Nephron progenitor cell (in vitro differentiated cells): ENCODE results near the gene LHPP.

Experiments
- DNase-seq: peaks from one replicate; pipeline ENCODE4 v3.0.0; 2021
- H3K27ac Mint-ChIP-seq: 2 replicates; pipeline ENCODE4 v1.8.0; 2021; ENCODE audit warnings: mild to moderate bottlenecking, moderate library complexity, mixed read lengths
- H3K27me3 Mint-ChIP-seq: 2 replicates; pipeline ENCODE4 v1.8.0; 2021; ENCODE audit warnings: mild to moderate bottlenecking, low read depth, mixed read lengths; ENCODE audit not compliant: poor library complexity
- H3K36me3 Mint-ChIP-seq: 2 replicates; pipeline ENCODE4 v1.8.0; 2021; ENCODE audit warnings: low read depth, mixed read lengths
- H3K4me1 Mint-ChIP-seq: 2 replicates; pipeline ENCODE4 v1.8.0; 2021; ENCODE audit warnings: mixed read lengths
- H3K4me3 Mint-ChIP-seq: 2 replicates; pipeline ENCODE4 v1.8.0; 2021; ENCODE audit warnings: mild to moderate bottlenecking, moderate library complexity, mixed read lengths
- H3K9me3 Mint-ChIP-seq: 2 replicates; pipeline ENCODE4 v1.8.0; 2021; ENCODE audit warnings: mild to moderate bottlenecking, moderate library complexity, mixed read lengths
- TF ChIP-seq, protein P1 (sequence below): fragments of 200-600 bp; sonication (generic); IDR thresholded peaks from 2 replicates; pipeline ENCODE4 v1.5.0; 2021; ENCODE audit warnings: antibody characterized with exemption

Gene LHPP

DNA sequence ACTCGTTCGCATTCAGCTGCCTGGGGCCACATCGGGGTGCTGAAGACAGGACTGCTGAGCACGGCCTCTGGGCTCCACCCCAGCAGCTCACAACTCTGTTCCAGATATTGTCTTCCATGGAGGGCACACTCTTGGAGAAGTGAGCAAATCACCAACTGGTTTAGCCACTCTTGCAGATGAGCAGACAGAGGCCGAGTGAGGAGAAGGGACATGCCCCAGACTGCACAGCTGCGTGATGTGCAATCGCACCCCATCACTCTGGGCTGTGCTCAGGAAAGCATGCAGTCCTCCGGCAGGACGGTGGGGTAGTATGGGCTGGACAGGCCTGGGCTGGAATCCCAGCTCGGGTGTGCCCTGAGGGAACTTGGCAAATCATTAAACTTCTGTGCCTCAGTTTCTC lies 170.9 kb downstream of the LHPP start:
- H3K4me1 Mint-ChIP-seq: peaks cover 48% of the 10 kb centered on the region
- H3K4me3 Mint-ChIP-seq: no peak overlapping the region
- H3K27ac Mint-ChIP-seq: no peak overlapping the region
- TF ChIP-seq, protein P1, sequence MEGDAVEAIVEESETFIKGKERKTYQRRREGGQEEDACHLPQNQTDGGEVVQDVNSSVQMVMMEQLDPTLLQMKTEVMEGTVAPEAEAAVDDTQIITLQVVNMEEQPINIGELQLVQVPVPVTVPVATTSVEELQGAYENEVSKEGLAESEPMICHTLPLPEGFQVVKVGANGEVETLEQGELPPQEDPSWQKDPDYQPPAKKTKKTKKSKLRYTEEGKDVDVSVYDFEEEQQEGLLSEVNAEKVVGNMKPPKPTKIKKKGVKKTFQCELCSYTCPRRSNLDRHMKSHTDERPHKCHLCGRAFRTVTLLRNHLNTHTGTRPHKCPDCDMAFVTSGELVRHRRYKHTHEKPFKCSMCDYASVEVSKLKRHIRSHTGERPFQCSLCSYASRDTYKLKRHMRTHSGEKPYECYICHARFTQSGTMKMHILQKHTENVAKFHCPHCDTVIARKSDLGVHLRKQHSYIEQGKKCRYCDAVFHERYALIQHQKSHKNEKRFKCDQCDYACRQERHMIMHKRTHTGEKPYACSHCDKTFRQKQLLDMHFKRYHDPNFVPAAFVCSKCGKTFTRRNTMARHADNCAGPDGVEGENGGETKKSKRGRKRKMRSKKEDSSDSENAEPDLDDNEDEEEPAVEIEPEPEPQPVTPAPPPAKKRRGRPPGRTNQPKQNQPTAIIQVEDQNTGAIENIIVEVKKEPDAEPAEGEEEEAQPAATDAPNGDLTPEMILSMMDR: no peak
- H3K9me3 Mint-ChIP-seq: peaks cover 14% of the 10 kb centered on the region
- no peak for DNase-seq
- H3K36me3 Mint-ChIP-seq: peaks cover 34% of the 10 kb centered on the region
- peaks cover 7% of the 10 kb centered on the region for H3K27me3 Mint-ChIP-seq

DNA sequence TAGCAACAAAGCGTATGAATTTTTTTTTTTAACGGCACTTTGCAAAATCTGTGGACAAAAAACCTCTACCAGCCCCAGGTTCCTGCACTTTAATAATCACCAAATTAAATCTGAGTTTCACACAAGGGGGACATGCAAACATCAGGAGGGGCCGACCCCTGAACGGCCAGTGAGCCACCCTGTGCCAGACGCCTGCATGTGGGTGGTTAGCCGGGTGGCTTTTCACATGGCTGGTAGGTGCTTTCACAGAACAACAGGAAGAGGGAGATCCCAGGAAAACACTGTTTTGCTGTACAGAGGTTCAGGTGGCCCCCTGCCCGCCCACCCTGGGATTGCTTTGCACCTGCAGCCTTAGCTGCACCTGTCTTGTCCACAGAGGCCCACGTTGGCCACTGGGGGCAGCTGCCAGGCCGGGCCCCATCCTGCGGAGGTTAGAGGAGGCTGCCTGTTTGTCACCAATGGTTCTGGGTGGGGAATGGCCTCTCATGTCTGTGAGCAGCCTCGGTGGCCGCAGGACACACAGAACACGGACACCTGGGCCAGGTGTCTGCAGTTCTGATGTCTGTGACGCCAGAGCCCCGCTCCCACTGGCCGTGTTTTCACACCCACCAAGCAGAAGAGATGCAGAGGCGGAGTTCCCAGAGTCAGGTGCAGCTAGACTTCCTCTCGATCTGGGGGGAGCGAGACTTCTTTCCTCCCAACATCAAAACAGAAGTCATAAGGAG lies 174.8 kb downstream of the LHPP start:
- TF ChIP-seq, protein P1: no peak
- Mint-ChIP-seq H3K4me3 (no peak overlapping the region), H3K4me1 (peaks cover 49% of the 10 kb centered on the region), H3K27ac (no peak overlapping the region), H3K27me3 (peaks cover 3% of the 10 kb centered on the region), H3K36me3 (peaks cover 36% of the 10 kb centered on the region), H3K9me3 (peaks cover 14% of the 10 kb centered on the region)
- no peak for DNase-seq

DNA sequence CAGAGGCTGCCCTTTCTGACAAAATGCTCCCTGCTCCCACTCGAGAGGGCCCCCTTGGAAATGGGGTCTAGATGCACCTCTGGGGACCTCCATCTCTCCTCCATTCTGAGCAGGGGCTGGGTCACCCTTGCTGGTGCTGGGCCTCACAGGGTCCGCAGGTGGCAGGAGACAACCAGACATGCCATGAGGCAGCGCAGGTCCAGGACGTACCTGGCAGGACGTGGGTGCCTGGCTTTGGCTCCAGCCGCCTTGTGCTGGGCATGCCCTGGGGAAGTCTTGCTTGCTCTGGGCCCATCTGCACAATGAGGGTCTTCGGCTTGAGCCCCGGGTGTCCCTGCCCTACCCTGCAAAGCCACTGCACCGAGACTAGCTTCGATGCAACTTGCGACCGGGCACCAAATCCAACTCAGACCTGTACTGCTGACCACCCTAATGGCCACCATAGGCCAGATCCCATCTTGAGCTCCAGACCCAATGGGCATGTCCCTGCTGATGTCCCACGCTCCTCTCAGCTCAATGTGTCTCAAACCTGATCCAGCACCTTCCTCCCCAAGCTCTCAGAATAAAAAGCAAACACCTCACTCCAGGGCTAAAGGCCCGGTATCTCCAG lies 175.6 kb downstream of the LHPP start:
- TF ChIP-seq, protein P1: no peak
- peaks cover 36% of the 10 kb centered on the region for H3K36me3 Mint-ChIP-seq
- H3K9me3 Mint-ChIP-seq: peaks cover 14% of the 10 kb centered on the region
- H3K4me3 Mint-ChIP-seq: no peak overlapping the region
- no peak overlapping the region for H3K27ac Mint-ChIP-seq
- no peak for DNase-seq
- H3K4me1 Mint-ChIP-seq: peaks cover 51% of the 10 kb centered on the region
- H3K27me3 Mint-ChIP-seq: peaks cover 3% of the 10 kb centered on the region

DNA sequence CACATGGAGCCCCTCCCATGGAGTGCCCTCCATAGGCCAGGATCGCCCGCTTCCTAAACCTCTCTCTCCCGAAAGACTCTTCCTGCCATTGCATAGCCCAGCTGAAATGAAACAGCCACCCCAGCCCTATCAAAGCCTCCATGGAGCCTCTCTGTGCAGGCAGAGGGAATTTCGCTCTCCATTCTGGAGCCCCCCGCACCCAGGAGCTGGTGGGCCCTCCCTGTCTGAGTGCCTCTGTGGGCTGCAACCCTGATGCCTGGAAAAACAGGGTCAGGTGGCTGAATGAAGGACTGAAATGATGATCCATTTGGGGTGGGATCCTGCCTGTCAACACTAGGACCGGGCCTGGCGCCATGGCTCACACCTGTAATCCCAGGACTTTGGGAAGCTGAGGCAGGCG lies 176.1 kb downstream of the LHPP start:
- no peak overlapping the region for H3K4me3 Mint-ChIP-seq
- TF ChIP-seq, protein P1: no peak
- H3K27ac Mint-ChIP-seq: no peak overlapping the region
- peaks cover 39% of the 10 kb centered on the region for H3K36me3 Mint-ChIP-seq
- H3K4me1 Mint-ChIP-seq: peaks cover 50% of the 10 kb centered on the region
- peaks cover 14% of the 10 kb centered on the region for H3K9me3 Mint-ChIP-seq
- DNase-seq: no peak
- H3K27me3 Mint-ChIP-seq: peaks cover 6% of the 10 kb centered on the region

DNA sequence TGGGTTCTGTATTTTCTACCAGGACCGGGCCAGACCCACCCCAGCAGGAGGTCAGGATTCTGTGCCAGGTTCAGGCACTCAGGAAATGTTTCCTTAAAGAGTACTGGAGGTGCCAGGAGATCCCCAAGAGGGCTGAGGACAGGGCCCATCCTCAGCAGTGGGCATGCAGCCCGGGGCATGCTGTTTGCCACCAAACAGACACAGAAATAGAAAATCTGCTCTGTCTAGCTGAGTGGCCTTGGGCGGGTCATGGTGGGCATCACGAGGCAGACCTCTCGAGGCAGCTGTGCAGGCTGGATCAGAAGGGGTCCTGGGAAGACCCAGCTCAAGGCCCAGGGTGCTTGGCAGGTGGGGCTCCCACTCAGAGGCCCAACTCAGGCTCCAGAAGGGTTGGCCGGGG lies 177.6 kb downstream of the LHPP start:
- H3K27ac Mint-ChIP-seq: no peak overlapping the region
- TF ChIP-seq, protein P1: no peak
- H3K27me3 Mint-ChIP-seq: peaks cover 6% of the 10 kb centered on the region
- peaks cover 30% of the 10 kb centered on the region for H3K36me3 Mint-ChIP-seq
- peaks cover 6% of the 10 kb centered on the region for H3K9me3 Mint-ChIP-seq
- no peak overlapping the region for H3K4me3 Mint-ChIP-seq
- no peak for DNase-seq
- peaks cover 54% of the 10 kb centered on the region for H3K4me1 Mint-ChIP-seq

DNA sequence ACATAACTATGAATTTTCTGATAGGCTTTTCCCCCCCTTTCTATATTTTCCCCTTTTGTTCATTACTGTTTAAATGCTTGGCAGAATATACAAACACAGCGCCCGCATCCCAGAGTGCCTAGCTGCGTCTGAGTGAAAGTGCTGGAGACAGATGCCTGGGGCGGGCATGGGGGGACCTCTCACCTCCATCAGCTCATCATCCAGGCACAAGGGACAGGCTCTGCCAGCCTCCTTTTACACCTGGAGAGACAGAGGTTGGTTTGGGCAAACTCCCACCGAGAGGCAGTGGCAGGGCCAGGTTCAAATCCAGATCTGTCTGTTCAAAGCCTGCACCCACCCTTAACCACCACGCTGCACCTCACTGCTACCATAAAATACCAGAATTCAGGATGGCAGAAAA lies 178.0 kb downstream of the LHPP start:
- H3K4me1 Mint-ChIP-seq: peaks cover 58% of the 10 kb centered on the region
- peaks cover 1% of the 10 kb centered on the region for H3K9me3 Mint-ChIP-seq
- H3K27ac Mint-ChIP-seq: peak overlapping the region; percentile 29
- no peak for DNase-seq
- no peak overlapping the region for H3K4me3 Mint-ChIP-seq
- H3K27me3 Mint-ChIP-seq: peaks cover 6% of the 10 kb centered on the region
- TF ChIP-seq, protein P1: no peak
- peaks cover 25% of the 10 kb centered on the region for H3K36me3 Mint-ChIP-seq
